ENCODE measurements around the gene SUGP2.

- TF ChIP-seq CTCF (IDR thresholded peaks at IDR 0.05) (no peak), POLR2AphosphoS5 (IDR thresholded peaks at IDR 0.05; ENCODE audit: low read depth, low read length) (no peak), SIN3A (IDR thresholded peaks at IDR 0.05; ENCODE audit: borderline replicate concordance, insufficient read depth, low read depth, low read length) (no peak)
These were observed 91.5 kb downstream of the SUGP2 start for GRCh38 chr19:18941628-18942354.
